AG09309 (cell line): Measurements from ENCODE around the gene ZNF627.

Source experiments
- DNase-seq: peaks from one replicate; pipeline ENCODE4 v3.0.0-alpha.2; 2010; ENCODE audit warnings: low read depth
- H3K4me3 ChIP-seq: 2 replicates; pipeline ENCODE4 v1.5.1; 2011; ENCODE audit warnings: mild to moderate bottlenecking, low read depth, low read length, moderate library complexity; ENCODE audit not compliant: control insufficient read depth
- CTCF ChIP-seq: IDR thresholded peaks from 2 replicates; pipeline ENCODE4 v1.5.1; 2011; ENCODE audit warnings: mild to moderate bottlenecking, low read depth, low read length, inconsistent platforms; ENCODE audit not compliant: insufficient read depth, control insufficient read depth; ENCODE audit errors: missing control alignments

ZNF627 gene

GRCh38 chr19:11597202-11598102 is at the start of gene ZNF627:
Gene ZNF627, plus strand, starts transcription at chr19:11597483. Its CDS starts 145 bp downstream, at chr19:11597628.
- H3K4me3 ChIP-seq, result peak within 1 kb of the TSS; percentile 98
- TF ChIP-seq CTCF, result peak; percentile 7
- DNase-seq, result peak; percentile 92

- no peak for TF ChIP-seq CTCF
- H3K4me3 ChIP-seq, result no peak overlapping the region
- DNase-seq, result no peak
These were observed 49.2 kb upstream of the ZNF627 start for GRCh38 chr19:11547929-11548700.

GRCh38 chr19:11549386-11549953 is 47.8 kb upstream of the ZNF627 start:
- H3K4me3 ChIP-seq, result no peak overlapping the region
- DNase-seq, result no peak
- no peak for TF ChIP-seq CTCF

- TF ChIP-seq CTCF, result no peak
- H3K4me3 ChIP-seq, result no peak overlapping the region
- no peak for DNase-seq
These were observed 47.0 kb upstream of the ZNF627 start for GRCh38 chr19:11550265-11550664.

GRCh38 chr19:11551603-11552235 is 45.6 kb upstream of the ZNF627 start:
- no peak for DNase-seq
- no peak overlapping the region for H3K4me3 ChIP-seq
- peak; percentile 51 for TF ChIP-seq CTCF
